SK-N-SH treated with all-trans-retinoic acid at 6 μM for 48 hours (cell line): ENCODE measurements around the gene CEP63.
A peak's percentile ranks its signal among the peaks of the same experiment; 100 is the strongest.

Source experiments
- ATAC-seq: fragments of 200-7000 bp; cut with Tn5 transposase; 3 replicates; pipeline ENCODE4 v1.9.1; 2020; ENCODE audit warnings: mild to moderate bottlenecking, moderate library complexity
- ARNTL ChIP-seq: fragments of 450-650 bp; formaldehyde crosslinking; IDR thresholded peaks from 2 replicates; pipeline ENCODE4 v1.5.0; 2020; ENCODE audit warnings: low read depth, mild to moderate bottlenecking, moderate library complexity, borderline replicate concordance
- CSDC2 ChIP-seq: fragments of 250-450 bp; sonication (Bioruptor Pico); IDR thresholded peaks from 2 replicates; pipeline ENCODE4 v1.5.0; 2020; ENCODE audit warnings: mild to moderate bottlenecking, moderate library complexity
- ESRRG ChIP-seq: fragments of 250-450 bp; sonication (Bioruptor Pico); IDR thresholded peaks from 2 replicates; pipeline ENCODE4 v1.6.1; 2021; ENCODE audit warnings: mild to moderate bottlenecking
- GLIS3 ChIP-seq: fragments of 250-450 bp; sonication (Bioruptor Pico); IDR thresholded peaks from 2 replicates; pipeline ENCODE4 v1.5.0; 2020; ENCODE audit warnings: mild to moderate bottlenecking, moderate library complexity
- ISL1 ChIP-seq: fragments of 250-450 bp; sonication (Bioruptor Pico); IDR thresholded peaks from 2 replicates; pipeline ENCODE4 v2.1.2; 2022; ENCODE audit warnings: mild to moderate bottlenecking, moderate library complexity
- POU6F1 ChIP-seq: fragments of 250-450 bp; sonication (Bioruptor Pico); IDR thresholded peaks from 2 replicates; pipeline ENCODE4 v1.8.0; 2021; ENCODE audit warnings: low read depth, mild to moderate bottlenecking, moderate library complexity, borderline replicate concordance
- PPARA ChIP-seq: fragments of 250-450 bp; sonication (Bioruptor Pico); IDR thresholded peaks from 2 replicates; pipeline ENCODE4 v1.5.0; 2020; ENCODE audit warnings: mild to moderate bottlenecking, borderline replicate concordance
- RARB ChIP-seq: fragments of 250-450 bp; sonication (Bioruptor Pico); IDR thresholded peaks from 2 replicates; pipeline ENCODE4 v1.8.0; 2021; ENCODE audit warnings: mild to moderate bottlenecking, moderate library complexity
- SNAI2 ChIP-seq: fragments of 250-450 bp; sonication (Bioruptor Pico); IDR thresholded peaks from 2 replicates; pipeline ENCODE4 v1.5.0; 2020; ENCODE audit warnings: mild to moderate bottlenecking, moderate library complexity
- TCF4 ChIP-seq: fragments of 250-450 bp; sonication (Bioruptor Pico); IDR thresholded peaks from 2 replicates; pipeline ENCODE4 v1.8.0; 2021; ENCODE audit warnings: mild to moderate bottlenecking, moderate library complexity, borderline replicate concordance
- TOX ChIP-seq: fragments of 250-450 bp; sonication (Bioruptor Pico); IDR thresholded peaks from 2 replicates; pipeline ENCODE4 v1.8.0; 2021; ENCODE audit warnings: mild to moderate bottlenecking, moderate library complexity, borderline replicate concordance
- TSHZ2 ChIP-seq: fragments of 250-450 bp; sonication (Bioruptor Pico); IDR thresholded peaks from 2 replicates; pipeline ENCODE4 v1.5.0; 2020; ENCODE audit warnings: mild to moderate bottlenecking, moderate library complexity
- ZC3H10 ChIP-seq: fragments of 250-450 bp; sonication (Bioruptor Pico); IDR thresholded peaks from 2 replicates; pipeline ENCODE4 v1.5.1; 2021; ENCODE audit warnings: mild to moderate bottlenecking, moderate library complexity
- ZFP3 ChIP-seq: fragments of 250-450 bp; sonication (Bioruptor Pico); IDR thresholded peaks from 2 replicates; pipeline ENCODE4 v1.5.0; 2020; ENCODE audit warnings: mild to moderate bottlenecking, moderate library complexity
- ZFP30 ChIP-seq: fragments of 450-650 bp; formaldehyde crosslinking; IDR thresholded peaks from 2 replicates; pipeline ENCODE4 v1.5.0; 2022; ENCODE audit warnings: mild to moderate bottlenecking, moderate library complexity
- TF ChIP-seq, protein P1 (sequence below): fragments of 250-450 bp; sonication (Bioruptor Pico); IDR thresholded peaks from 2 replicates; pipeline ENCODE4 v1.8.0; 2020; ENCODE audit warnings: mild to moderate bottlenecking, moderate library complexity, borderline replicate concordance
- TF ChIP-seq, protein P2 (sequence below): fragments of 250-450 bp; sonication (Bioruptor Pico); IDR thresholded peaks from 2 replicates; pipeline ENCODE4 v1.5.1; 2021; ENCODE audit warnings: mild to moderate bottlenecking, moderate library complexity

Gene CEP63

DNA sequence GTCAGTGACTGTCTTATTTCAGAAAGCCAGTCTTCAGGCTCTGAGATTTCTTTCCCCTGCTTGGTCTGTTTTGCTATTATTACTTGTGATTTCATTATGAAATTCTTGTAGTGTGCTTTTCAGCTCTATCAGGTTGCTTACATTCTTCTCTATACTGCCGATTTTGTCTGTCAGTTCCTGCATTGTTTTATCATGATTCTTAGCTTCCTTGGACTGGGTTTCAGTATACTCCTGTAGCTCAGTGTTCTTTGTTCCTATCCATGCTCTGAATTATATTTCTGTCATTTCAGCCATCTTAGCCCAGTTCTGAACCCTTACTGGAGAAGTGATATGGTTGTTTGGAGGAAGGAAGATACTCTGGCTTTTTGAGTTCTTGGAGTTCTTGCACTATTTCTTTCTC lies 40.5 kb downstream of the CEP63 start:
- ATAC-seq: no peak
- TF ChIP-seq RARB (CRISPR knock-in tag): no peak
- TF ChIP-seq GLIS3: no peak
- TF ChIP-seq, protein P1, sequence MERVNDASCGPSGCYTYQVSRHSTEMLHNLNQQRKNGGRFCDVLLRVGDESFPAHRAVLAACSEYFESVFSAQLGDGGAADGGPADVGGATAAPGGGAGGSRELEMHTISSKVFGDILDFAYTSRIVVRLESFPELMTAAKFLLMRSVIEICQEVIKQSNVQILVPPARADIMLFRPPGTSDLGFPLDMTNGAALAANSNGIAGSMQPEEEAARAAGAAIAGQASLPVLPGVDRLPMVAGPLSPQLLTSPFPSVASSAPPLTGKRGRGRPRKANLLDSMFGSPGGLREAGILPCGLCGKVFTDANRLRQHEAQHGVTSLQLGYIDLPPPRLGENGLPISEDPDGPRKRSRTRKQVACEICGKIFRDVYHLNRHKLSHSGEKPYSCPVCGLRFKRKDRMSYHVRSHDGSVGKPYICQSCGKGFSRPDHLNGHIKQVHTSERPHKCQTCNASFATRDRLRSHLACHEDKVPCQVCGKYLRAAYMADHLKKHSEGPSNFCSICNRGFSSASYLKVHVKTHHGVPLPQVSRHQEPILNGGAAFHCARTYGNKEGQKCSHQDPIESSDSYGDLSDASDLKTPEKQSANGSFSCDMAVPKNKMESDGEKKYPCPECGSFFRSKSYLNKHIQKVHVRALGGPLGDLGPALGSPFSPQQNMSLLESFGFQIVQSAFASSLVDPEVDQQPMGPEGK (CRISPR knock-in tag): no peak
- no peak for TF ChIP-seq SNAI2
- no peak for TF ChIP-seq CSDC2 (CRISPR knock-in tag)
- TF ChIP-seq TCF4 (CRISPR knock-in tag): no peak
- TF ChIP-seq PPARA (CRISPR knock-in tag): no peak
- TF ChIP-seq ESRRG: no peak
- TF ChIP-seq ZFP30: no peak
- no peak for TF ChIP-seq ZC3H10

- ATAC-seq: 0 out of 3 replicates have a peak, but pooled peaks have one; percentile 38
- TF ChIP-seq, protein P2, sequence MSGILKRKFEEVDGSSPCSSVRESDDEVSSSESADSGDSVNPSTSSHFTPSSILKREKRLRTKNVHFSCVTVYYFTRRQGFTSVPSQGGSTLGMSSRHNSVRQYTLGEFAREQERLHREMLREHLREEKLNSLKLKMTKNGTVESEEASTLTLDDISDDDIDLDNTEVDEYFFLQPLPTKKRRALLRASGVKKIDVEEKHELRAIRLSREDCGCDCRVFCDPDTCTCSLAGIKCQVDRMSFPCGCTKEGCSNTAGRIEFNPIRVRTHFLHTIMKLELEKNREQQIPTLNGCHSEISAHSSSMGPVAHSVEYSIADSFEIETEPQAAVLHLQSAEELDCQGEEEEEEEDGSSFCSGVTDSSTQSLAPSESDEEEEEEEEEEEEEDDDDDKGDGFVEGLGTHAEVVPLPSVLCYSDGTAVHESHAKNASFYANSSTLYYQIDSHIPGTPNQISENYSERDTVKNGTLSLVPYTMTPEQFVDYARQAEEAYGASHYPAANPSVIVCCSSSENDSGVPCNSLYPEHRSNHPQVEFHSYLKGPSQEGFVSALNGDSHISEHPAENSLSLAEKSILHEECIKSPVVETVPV: no peak
- TF ChIP-seq ZFP3 (CRISPR knock-in tag) (no peak), TCF4 (CRISPR knock-in tag) (no peak), POU6F1 (CRISPR knock-in tag) (no peak), ISL1 (no peak), TSHZ2 (CRISPR knock-in tag) (no peak)
- TF ChIP-seq, protein P1 (CRISPR knock-in tag): no peak
- TF ChIP-seq, all 23 proteins: peak for 0
Observed at GRCh38 chr3:134527037-134527436, 41.2 kb downstream of the CEP63 start.

DNA sequence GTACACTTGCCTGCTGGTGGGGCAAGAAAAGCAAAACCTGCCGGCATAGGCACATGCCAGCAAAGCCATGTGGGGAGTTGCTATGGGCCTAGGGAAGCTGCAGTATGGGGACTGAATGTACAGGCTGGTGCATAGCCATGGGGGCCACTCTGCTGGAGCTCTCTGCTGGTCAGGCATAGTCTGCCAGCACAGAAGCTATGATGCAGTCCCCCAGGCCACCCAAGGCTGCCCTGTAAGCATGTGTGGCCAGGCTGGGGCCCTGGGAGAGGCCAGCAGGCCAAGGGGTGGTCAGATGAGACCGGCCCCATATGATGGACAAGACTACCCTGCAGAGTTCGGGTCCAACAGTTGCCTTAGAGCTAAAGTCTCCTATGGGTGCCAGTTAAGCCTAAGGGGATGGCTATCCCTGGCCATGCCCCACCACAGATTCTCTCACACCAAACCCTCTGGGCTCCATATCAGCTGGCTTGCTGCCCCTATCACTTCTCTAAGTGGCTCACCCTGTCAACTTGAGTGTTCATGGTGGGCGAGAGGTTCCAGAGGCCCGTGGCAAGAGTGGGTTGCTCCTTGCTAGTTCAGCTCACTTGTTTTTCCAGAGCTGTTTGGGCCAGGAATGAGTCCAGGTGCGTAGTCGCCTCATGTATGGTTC lies 41.8 kb downstream of the CEP63 start:
- no peak for TF ChIP-seq TSHZ2 (CRISPR knock-in tag)
- TF ChIP-seq ARNTL (CRISPR knock-in tag): no peak
- TF ChIP-seq CSDC2 (CRISPR knock-in tag): no peak
- TF ChIP-seq SNAI2: no peak
- TF ChIP-seq TOX (CRISPR knock-in tag): no peak
- ATAC-seq: no peak
